Peyer's patch (tissue), 4 donors: ENCODE measurements around the gene PVALEF. TPM values are rescaled to one million over a fixed set of nuclear protein-coding genes. Genes with fewer than 3 reads are reported as not detected.
"Not testable (repeated sequence)": the region's sequence is repeated elsewhere in the genome, so short reads cannot be mapped to it uniquely, and the experiment has no call there.

ENCODE experiments used
- DNase-seq, 3 donors: peaks; one replicate each; pipeline ENCODE4 v3.0.0-alpha.2; 2017 to 2019
- H3K27ac ChIP-seq, 4 donors: fragments of 200-600 bp; sonication (generic); one replicate each; pipeline ENCODE4 v1.5.1; 2016 to 2019
- H3K27me3 ChIP-seq, 2 donors: fragments of 200-600 bp; sonication (generic); one replicate each; pipeline ENCODE4 v1.5.1; 2019
- H3K36me3 ChIP-seq, 3 donors: fragments of 200-600 bp; sonication (generic); one replicate each; pipeline ENCODE4 v1.5.1; 2016 to 2019
- H3K4me1 ChIP-seq, 4 donors: fragments of 200-600 bp; sonication (generic); one replicate each; pipeline ENCODE4 v1.5.1; 2016 to 2019
- H3K4me3 ChIP-seq, 4 donors: fragments of 200-600 bp; sonication (generic); 1 replicate in 3 of 4; 2 replicates in 1 of 4; pipeline ENCODE4 v1.5.1; 2016 to 2019; ENCODE audit warnings: mild to moderate bottlenecking in 1 of 4
- H3K9me3 ChIP-seq, 4 donors: fragments of 200-600 bp; sonication (generic); one replicate each; pipeline ENCODE4 v1.5.1; 2016 to 2019; ENCODE audit warnings: mild to moderate bottlenecking in 1 of 4
- POLR2A ChIP-seq, 2 donors: fragments of 450-650 bp; IDR thresholded peaks; one replicate each; pipeline ENCODE4 v1.5.1; 2017; ENCODE audit warnings: antibody characterized with exemption in 2 of 2, mild to moderate bottlenecking in 2 of 2, moderate library complexity in 2 of 2
- total RNA-seq, 4 donors: library from RNA; depleted of rRNA; stranded (reverse); fragments of >200 nt; gene quantifications; one replicate each; pipeline ENCODE4 v1.1.0, GENCODE V29; 2016
- TF ChIP-seq, protein P1 (sequence below), 6 experiments: fragments of 450-650 bp in 4 of 6; fragments of 200-600 bp in 2 of 6; sonication (generic) in 1 of 6; IDR thresholded peaks; one replicate each; pipeline ENCODE4 v1.5.1; 2017 to 2019; ENCODE audit warnings: antibody characterized with exemption in 6 of 6, mild to moderate bottlenecking in 3 of 6, moderate library complexity in 1 of 6

The PVALEF gene
- total RNA-seq, 4 donors from 2014 or later = not detected

DNA sequence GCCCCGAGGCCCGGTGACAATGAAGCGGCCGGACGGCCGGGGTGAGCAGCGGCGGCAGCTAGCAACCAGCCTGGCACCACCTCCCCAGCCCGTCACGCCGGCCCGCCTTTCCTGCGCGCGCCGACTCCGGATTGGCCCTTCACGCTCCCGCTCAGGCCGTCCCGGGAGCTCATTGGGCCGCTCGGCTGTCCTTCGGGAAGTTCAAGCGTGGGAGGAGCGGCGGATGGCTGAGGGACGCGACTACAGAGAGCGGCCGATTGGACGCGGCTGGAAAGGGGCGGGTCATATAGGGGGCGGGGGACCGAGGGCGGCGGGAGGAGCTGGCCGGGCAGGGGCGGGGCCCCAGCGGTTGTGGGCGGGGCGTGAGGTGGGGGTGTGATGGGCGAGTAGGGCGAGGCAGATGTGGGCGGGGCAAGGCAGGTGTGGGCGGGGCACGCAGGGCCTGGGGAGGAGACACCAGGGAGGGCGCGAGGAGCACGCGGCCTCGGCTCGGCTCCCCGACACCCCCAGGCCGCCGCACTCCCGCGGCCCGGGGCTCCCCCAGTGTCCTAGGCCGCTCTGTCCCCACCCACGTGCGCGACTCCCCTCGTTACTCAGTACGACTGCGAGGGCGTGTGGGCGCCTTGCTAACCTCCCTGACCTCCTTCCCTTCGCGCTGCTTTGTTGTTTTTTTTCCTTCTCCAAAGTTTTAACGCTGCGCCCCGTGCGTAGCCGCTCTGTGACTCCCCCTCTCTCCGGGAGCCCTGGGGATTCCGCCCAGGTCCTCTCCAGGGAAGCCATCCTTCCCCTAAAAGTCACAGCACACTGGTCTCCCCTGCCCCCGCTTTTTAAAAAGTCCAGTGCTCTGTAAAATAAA, 57.8 kb downstream of the PVALEF start, which contains the start of gene CEP131:
TSS of gene CEP131 (minus strand) at position 60 of the 856 bp plus-strand sequence. CDS start 2,909 bp downstream, outside the sequence.
- Histone ChIP-seq H3K27ac (peak within 1 kb of the TSS; percentile 3 to 78 (median 45)), H3K4me1 (peaks cover 0 to 19% (median 12%) of the 10 kb centered on the region in 4 donors), H3K9me3 (no peaks in the 10 kb centered on the region), H3K4me3 (peak within 1 kb of the TSS; percentile 70 to 83 (median 76)), H3K27me3 (no peaks in the 10 kb centered on the region), H3K36me3 (no peaks in the 10 kb centered on the region)
- DNase-seq = peak; percentile 99 to 100 (median 99)
- TF ChIP-seq POLR2A (IDR thresholded peaks at IDR 0.05) = no peak
- TF ChIP-seq, protein P1, sequence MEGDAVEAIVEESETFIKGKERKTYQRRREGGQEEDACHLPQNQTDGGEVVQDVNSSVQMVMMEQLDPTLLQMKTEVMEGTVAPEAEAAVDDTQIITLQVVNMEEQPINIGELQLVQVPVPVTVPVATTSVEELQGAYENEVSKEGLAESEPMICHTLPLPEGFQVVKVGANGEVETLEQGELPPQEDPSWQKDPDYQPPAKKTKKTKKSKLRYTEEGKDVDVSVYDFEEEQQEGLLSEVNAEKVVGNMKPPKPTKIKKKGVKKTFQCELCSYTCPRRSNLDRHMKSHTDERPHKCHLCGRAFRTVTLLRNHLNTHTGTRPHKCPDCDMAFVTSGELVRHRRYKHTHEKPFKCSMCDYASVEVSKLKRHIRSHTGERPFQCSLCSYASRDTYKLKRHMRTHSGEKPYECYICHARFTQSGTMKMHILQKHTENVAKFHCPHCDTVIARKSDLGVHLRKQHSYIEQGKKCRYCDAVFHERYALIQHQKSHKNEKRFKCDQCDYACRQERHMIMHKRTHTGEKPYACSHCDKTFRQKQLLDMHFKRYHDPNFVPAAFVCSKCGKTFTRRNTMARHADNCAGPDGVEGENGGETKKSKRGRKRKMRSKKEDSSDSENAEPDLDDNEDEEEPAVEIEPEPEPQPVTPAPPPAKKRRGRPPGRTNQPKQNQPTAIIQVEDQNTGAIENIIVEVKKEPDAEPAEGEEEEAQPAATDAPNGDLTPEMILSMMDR (IDR thresholded peaks at IDR 0.05) = no peak

DNA sequence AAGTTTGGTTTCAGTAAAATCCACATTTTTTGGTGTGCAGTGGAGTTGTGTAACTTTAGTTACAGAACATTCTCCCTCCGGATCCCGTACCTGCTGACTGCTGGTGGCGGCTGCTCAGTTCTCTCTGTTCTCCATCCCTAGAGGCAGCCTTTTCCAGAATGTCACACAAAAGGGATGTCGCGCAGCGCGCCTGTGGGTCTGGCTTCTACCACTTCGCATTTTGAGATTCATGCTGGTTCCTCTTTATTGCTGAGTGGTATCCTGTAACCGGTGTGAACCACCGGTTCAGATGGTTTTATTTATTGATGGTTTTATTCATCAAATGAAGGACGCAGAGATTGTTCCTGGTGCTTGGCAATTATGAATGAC, 58.4 kb downstream of the PVALEF start:
- Histone ChIP-seq H3K4me3 (peak overlapping the region in 3 of 4 donors; percentile 37 to 83 (median 51)), H3K27me3 (no peaks in the 10 kb centered on the region), H3K27ac (peak overlapping the region in 3 of 4 donors; percentile 18 to 78 (median 43)), H3K36me3 (no peaks in the 10 kb centered on the region), H3K9me3 (no peaks in the 10 kb centered on the region), H3K4me1 (peaks cover 0 to 19% (median 13%) of the 10 kb centered on the region in 4 donors)
- peak in 1 of 3 donors; percentile 56 for DNase-seq
- TF ChIP-seq POLR2A (IDR thresholded peaks at IDR 0.05) = no peak
- TF ChIP-seq, protein P1 (IDR thresholded peaks at IDR 0.05) = no peak

DNA sequence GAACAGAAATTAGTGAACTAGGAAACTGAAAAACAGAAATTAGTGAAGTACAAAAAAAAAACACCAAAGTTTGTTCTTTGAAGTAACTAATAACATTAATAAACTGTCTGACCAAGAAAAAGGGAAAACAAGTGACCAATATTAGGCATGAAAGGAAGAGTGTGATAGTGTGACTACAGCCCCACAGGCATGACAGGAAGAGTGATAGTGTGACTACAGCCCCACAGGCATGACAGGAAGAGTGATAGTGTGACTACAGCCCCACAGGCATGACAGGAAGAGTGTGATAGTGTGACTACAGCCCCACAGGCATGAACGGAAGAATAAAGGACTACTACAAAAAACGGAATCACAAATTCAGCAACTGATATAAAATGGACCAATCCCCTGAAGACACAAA, 62.3 kb downstream of the PVALEF start:
- peak overlapping the region in 1 of 4 donors; percentile 69 for H3K27ac ChIP-seq
- not testable (repeated sequence) for DNase-seq, H3K4me1 ChIP-seq, H3K4me3 ChIP-seq, H3K27me3 ChIP-seq, H3K9me3 ChIP-seq
- H3K36me3 ChIP-seq = peaks cover 0 to 31% (median 0%) of the 10 kb centered on the region in 3 donors

DNA sequence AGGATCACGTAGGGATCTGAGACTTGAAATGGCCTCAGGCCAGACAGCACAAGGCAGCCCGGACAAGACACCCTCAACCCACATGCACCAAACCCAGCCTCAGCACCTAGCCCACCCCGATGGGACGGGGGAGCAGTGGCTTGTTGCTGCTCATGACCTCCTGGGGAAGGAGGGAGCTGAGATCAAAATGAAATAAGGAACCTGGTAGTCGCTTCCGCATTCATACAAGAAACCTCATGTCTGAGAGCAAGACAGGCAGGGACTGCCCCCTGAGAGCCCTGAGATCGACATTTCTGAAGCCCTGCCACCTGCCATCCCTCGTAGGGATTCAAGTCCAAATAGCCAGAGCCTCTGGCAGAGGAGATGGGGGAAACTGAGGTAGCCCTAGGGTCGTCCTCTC, 63.1 kb downstream of the PVALEF start:
- H3K9me3 ChIP-seq = no peaks in the 10 kb centered on the region
- peak overlapping the region in 2 of 4 donors; percentile 18 to 69 for H3K27ac ChIP-seq
- no peak for TF ChIP-seq POLR2A (IDR thresholded peaks at IDR 0.05)
- TF ChIP-seq, protein P1 (IDR thresholded peaks at IDR 0.05) = no peak
- peak overlapping the region in 1 of 4 donors; percentile 10 for H3K4me3 ChIP-seq
- peaks cover 0 to 39% (median 0%) of the 10 kb centered on the region in 3 donors for H3K36me3 ChIP-seq
- H3K27me3 ChIP-seq = no peaks in the 10 kb centered on the region
- DNase-seq = peak in 2 of 3 donors; percentile 56 to 61
- H3K4me1 ChIP-seq = peaks cover 0 to 6% (median 5%) of the 10 kb centered on the region in 4 donors

DNA sequence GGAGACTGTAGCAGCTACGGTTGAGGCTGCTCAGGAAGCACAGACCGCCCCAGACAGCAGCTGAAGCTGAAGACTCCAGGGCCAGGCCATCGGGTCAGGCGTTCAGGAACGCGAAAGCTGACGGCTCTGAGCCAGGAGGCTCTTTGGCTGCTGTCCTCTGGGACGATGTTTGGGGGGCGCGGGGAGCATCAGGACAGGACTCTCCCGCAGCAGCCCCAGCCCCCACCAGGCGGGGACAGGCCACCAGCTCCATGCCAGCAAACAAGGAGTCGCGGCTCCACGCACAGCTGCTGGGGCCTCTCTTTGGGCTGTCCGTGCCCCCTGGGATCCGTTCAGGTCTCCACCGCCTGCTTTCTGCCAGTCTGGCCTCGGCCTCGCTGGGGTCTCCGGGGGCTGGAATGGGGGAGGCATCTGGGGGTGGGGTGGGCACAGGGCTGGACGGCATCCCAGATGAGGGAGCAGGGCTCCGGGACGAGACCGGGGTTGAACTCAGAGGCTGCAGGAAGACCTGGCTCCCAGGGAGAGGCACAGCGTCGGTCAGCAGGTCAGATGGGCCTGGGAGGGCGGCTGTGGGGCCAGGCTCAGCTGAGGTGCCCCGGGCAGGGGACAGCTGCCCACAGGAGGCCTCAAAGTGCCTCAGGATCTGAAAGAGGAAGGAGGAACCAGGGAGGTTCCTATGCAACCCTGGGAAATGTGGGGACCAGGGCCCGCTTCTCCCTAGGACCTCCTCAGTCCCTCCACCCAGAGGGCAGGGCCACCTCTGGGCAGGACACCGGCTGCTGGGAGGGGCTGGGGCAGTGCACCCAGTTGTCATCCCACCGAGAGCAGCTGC, 63.7 kb downstream of the PVALEF start:
- peaks cover 0 to 6% (median 0%) of the 10 kb centered on the region in 4 donors for H3K4me1 ChIP-seq
- H3K9me3 ChIP-seq = no peaks in the 10 kb centered on the region
- H3K27ac ChIP-seq = peak overlapping the region in 2 of 4 donors; percentile 18 to 69
- TF ChIP-seq POLR2A (IDR thresholded peaks at IDR 0.05) = no peak
- TF ChIP-seq, protein P1 (IDR thresholded peaks at IDR 0.05) = no peak
- H3K27me3 ChIP-seq = no peaks in the 10 kb centered on the region
- no peak for DNase-seq
- peaks cover 0 to 44% (median 0%) of the 10 kb centered on the region in 3 donors for H3K36me3 ChIP-seq
- peak overlapping the region in 1 of 4 donors; percentile 10 for H3K4me3 ChIP-seq
